GM12865 (cell line): ENCODE results near the gene TEC.

Experiments
- DNase-seq: peaks from one replicate; pipeline ENCODE4 v3.0.0; 2010; ENCODE audit warnings: low read depth
- H3K4me3 ChIP-seq: 2 replicates; pipeline ENCODE4 v1.5.1; 2011; ENCODE audit warnings: mild to moderate bottlenecking, low read depth, low read length, control low read depth
- TF ChIP-seq, protein P1 (sequence below): IDR thresholded peaks from 2 replicates; pipeline ENCODE4 v1.5.1; 2011; ENCODE audit warnings: low read length, control low read depth, low read depth, inconsistent platforms; ENCODE audit not compliant: insufficient read depth; ENCODE audit errors: missing control alignments

TEC gene

DNA sequence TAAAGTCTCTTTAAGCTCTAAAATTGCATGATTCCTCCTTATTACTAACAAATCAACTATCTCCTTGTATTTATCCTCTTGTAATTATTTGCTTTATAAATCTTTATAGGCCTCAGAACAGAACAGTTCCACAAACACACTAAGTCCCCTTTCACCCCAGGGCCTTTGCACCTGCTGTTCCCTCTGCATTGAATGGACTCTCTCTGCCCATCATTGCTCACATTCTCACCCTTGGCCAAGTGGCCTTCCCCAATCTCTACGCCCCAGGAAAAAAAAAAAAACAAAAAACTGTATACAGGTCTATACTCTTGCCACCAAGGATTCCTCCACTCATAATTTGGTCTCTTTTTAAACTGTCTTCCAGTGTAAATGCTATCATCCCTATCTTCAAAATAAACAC, 53.7 kb downstream of the TEC start:
- H3K4me3 ChIP-seq, result no peak overlapping the region
- DNase-seq, result no peak
- TF ChIP-seq, protein P1, sequence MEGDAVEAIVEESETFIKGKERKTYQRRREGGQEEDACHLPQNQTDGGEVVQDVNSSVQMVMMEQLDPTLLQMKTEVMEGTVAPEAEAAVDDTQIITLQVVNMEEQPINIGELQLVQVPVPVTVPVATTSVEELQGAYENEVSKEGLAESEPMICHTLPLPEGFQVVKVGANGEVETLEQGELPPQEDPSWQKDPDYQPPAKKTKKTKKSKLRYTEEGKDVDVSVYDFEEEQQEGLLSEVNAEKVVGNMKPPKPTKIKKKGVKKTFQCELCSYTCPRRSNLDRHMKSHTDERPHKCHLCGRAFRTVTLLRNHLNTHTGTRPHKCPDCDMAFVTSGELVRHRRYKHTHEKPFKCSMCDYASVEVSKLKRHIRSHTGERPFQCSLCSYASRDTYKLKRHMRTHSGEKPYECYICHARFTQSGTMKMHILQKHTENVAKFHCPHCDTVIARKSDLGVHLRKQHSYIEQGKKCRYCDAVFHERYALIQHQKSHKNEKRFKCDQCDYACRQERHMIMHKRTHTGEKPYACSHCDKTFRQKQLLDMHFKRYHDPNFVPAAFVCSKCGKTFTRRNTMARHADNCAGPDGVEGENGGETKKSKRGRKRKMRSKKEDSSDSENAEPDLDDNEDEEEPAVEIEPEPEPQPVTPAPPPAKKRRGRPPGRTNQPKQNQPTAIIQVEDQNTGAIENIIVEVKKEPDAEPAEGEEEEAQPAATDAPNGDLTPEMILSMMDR, result no peak

DNA sequence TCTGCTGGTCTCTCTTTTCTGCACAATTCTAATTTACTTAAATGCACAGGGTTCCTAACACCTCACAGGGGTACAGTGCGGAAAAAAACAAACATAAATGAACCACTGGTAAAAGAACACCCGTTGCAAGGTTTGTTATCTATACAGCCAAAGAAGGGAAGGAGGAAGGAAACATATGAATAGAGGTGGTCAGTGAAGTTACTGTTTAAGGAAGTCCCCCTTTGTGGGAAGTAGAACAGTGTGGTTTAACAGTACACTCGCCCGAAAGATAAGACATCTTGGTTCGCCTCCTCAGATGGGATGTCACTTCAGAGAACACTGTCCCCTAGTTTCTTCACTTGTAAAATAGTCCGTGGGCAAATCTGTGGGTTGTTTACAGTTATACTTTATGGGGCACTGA, 57.5 kb downstream of the TEC start:
- DNase-seq, result peak; percentile 80
- peak overlapping the region; percentile 47 for H3K4me3 ChIP-seq
- TF ChIP-seq, protein P1, result no peak

DNA sequence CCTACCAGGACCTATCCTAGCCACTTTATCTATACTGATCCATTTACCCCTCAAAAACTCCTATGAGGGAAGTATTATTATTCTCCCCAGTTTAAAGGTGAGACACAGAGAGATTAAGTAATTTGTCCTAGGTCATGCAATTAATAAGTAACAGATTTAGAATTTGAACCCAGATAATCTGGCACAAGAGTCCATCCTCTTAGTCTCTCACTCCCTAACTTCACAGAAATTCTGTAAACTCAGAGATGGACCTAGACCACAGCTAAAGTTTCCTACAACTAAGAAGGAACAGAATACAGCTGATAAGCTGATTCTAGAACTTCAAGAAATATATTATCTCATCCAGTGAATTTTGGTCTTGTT, 58.7 kb downstream of the TEC start:
- no peak for DNase-seq
- H3K4me3 ChIP-seq, result peak overlapping the region; percentile 39
- TF ChIP-seq, protein P1, result no peak

DNA sequence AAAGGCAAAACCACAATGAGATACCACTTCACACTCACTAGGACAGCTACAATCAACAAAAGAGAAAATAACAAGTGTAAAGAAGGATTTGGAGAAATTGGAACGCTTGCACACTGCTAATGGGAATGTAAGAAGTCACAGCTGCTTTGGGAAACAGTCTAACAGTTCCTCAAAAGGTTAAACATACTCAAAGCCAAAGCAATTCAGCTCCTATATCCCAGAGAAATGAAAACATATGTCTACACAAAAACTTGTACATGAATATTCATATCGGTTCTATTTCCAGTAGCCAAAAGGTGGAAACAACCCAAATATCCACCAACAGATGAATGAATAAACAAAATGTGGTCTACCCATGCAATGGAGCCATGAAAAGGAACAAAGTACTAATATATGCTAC, 64.0 kb downstream of the TEC start:
- no peak overlapping the region for H3K4me3 ChIP-seq
- TF ChIP-seq, protein P1, result no peak
- DNase-seq, result no peak

DNA sequence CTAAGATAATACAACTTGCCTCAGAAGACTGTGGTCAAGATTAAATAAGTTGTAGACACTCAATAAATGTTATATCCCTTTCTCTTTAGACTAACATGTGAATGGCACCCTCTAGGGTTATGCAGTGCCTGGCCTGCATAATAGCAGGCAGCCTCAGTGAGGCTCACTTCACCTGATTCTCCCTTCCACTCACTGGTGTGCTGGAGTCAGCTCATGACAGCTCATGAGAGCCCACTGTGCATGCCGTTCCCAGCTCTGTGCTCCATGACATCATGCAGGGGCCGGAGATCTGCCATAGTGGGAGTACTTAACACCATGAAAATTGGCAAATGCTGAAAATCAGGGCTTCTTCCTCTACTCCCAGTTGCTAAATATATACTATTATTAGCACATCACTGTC, 64.5 kb downstream of the TEC start:
- DNase-seq, result no peak
- no peak overlapping the region for H3K4me3 ChIP-seq
- TF ChIP-seq, protein P1, result no peak

DNA sequence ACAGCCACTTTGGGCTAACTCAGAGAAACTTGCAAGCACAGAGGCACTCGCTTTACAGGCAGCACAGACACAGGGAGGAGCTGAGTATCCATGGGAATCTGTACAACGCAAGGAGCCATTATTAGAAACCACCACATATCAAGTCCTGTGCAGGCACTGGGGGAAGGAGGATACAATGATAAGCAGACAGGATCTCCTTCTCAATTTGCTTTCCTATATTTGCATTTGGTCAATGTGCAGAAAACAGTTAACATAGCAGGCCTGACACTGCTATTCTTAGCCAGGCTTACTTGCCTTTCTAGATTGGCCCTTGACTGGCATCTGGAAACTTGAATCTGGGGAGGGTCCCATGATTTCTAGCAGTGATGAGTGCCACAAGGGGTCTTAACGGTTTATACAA, 65.8 kb downstream of the TEC start:
- peak overlapping the region; percentile 1 for H3K4me3 ChIP-seq
- peak; percentile 47 for DNase-seq
- TF ChIP-seq, protein P1, result no peak

DNA sequence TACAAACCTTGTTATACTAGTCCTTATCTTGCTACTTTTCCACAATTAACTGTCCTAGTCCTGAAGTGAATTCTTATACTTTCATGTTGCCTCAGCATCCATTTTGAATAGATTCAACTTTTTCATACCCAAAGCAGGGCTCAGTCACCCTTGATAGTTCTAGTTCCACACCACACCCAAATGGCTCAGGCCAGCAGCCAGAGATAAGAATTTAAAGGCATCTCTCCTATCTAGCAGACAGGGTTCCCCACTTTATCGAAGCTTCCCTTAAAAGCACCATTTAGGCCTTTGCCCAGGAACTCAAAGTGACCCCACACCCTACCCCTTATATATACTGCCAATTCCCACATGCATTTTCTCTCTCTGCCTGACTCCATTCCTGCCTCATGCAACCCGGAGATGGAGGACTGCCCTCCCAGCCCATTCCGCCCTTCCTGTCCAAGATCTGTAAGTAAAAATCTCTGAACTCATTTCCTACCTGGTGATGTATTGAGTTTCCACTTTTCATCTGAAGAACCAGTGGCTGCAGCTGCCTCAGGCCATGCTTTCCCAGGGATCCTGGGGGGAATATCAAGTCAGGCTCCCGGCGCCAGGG, 71.9 kb downstream of the TEC start:
- H3K4me3 ChIP-seq, result no peak overlapping the region
- DNase-seq, result peak; percentile 37
- TF ChIP-seq, protein P1, result no peak
